GM12891 (cell line): ENCODE data around the gene ST14. TPM values are rescaled to one million over a fixed set of nuclear protein-coding genes. Genes with fewer than 3 reads are reported as not detected.

Experiments
- DNase-seq: peaks from one replicate; pipeline ENCODE4 v3.0.0; 2011; ENCODE audit warnings: low spot score; ENCODE audit not compliant: insufficient read length
- FAIRE-seq: peaks from 2 replicates; lab custom pipeline; 2011; peaks lifted over from hg19 to GRCh38; lab: Jason Lieb, UNC
- PAX5 ChIP-seq: IDR thresholded peaks from 2 replicates; pipeline ENCODE4 v1.6.1; 2011; ENCODE audit warnings: low read length, moderate library complexity, mild to moderate bottlenecking; ENCODE audit not compliant: insufficient read depth, severe bottlenecking
- POLR2A ChIP-seq: IDR thresholded peaks from 2 replicates; pipeline ENCODE4 v1.6.1; 2011; ENCODE audit warnings: low read depth, low read length, control low read depth
- POLR2AphosphoS5 ChIP-seq: IDR thresholded peaks from 2 replicates; pipeline ENCODE4 v1.6.1; 2011; ENCODE audit warnings: low read depth, low read length, control low read depth
- POU2F2 ChIP-seq: IDR thresholded peaks from 2 replicates; pipeline ENCODE4 v1.6.1; 2011; ENCODE audit warnings: low read depth, mild to moderate bottlenecking, control low read depth, low read length, moderate library complexity
- SPI1 ChIP-seq: IDR thresholded peaks from 2 replicates; pipeline ENCODE4 v1.6.1; 2011; ENCODE audit warnings: low read depth, low read length, control low read depth
- TAF1 ChIP-seq: IDR thresholded peaks from 2 replicates; pipeline ENCODE4 v1.6.1; 2011; ENCODE audit warnings: low read depth, low read length, control low read depth
- polyA plus RNA-seq: library from polyadenylated mRNA; unstranded; fragments of >200 nt; gene quantifications from one replicate; pipeline ENCODE4 v1.2.1, GENCODE V29; 2012; ENCODE audit warnings: low read depth, missing spikeins, inconsistent platforms; ENCODE audit not compliant: missing spikeins

ST14 gene
- 0.08 TPM for polyA plus RNA-seq

GRCh38 chr11:130159657-130160497 is at the start of gene ST14:
ST14 (plus strand) TSS chr11:130159782; CDS start chr11:130159980, 198 bp downstream.
- FAIRE-seq: no peak
- TF ChIP-seq SPI1 (peak; percentile 61), POU2F2 (no peak)
- DNase-seq: no peak

GRCh38 chr11:130110339-130111108 is 49.1 kb upstream of the ST14 start:
- FAIRE-seq (no peak), DNase-seq (no peak)
- TF ChIP-seq POLR2AphosphoS5: no peak
- no peak for TF ChIP-seq TAF1
- TF ChIP-seq POU2F2: no peak
- TF ChIP-seq SPI1: no peak
- no peak for TF ChIP-seq POLR2A
- TF ChIP-seq PAX5: no peak

DNA sequence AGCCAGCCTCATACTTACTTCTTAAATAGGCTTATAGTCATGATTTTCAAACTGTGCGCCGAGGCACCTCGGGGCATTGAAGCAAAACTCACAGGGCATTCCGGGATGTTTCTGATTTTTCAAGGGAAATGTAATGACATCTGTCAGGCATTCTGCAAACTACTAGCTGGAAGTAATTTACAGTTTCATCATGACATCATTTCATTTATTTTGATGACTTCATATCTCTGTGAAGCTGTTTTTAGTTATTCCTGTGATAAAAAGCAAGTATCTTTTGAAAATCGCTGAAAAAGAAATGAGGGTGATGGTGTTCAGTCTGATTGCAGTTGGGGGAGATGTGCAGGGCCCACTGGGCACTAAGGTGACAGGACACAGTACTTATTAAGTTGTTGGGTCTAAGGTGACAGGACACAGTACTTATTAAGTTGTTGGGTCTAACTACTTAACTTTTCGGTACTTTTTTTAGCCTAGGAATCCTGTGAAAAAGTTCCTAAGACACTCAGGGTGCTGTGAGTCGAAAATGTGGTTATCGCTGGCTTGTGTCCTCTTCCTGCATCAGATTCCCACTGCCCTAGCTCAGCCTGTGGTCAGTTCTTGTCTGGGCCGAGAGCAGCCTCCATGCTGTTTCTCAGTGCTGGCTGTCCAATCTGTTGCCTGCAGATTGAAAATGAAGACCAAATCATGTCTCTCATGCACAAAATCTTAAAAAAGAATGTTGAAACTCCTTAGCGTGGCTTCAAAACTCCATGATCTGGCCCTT is 47.3 kb upstream of the ST14 start:
- no peak for FAIRE-seq
- no peak for DNase-seq
- TF ChIP-seq POU2F2: no peak
- TF ChIP-seq SPI1: no peak
- TF ChIP-seq TAF1: no peak
- TF ChIP-seq POLR2AphosphoS5: no peak
- TF ChIP-seq POLR2A: no peak
- TF ChIP-seq PAX5: no peak

GRCh38 chr11:130114281-130114680 is 45.3 kb upstream of the ST14 start:
- DNase-seq (no peak), FAIRE-seq (peak; percentile 9)
- no peak for TF ChIP-seq POU2F2
- no peak for TF ChIP-seq SPI1
- TF ChIP-seq PAX5: no peak
- TF ChIP-seq TAF1: no peak
- TF ChIP-seq POLR2A: no peak
- no peak for TF ChIP-seq POLR2AphosphoS5

- FAIRE-seq (no peak), DNase-seq (no peak)
- no peak for TF ChIP-seq POU2F2
- TF ChIP-seq POLR2A: no peak
- no peak for TF ChIP-seq POLR2AphosphoS5
These were observed 44.9 kb upstream of the ST14 start for GRCh38 chr11:130114726-130115125.

- no peak for DNase-seq
- no peak for TF ChIP-seq PAX5
- no peak for TF ChIP-seq POLR2AphosphoS5
- no peak for TF ChIP-seq POU2F2
- TF ChIP-seq TAF1: no peak
- no peak for TF ChIP-seq POLR2A
- no peak for TF ChIP-seq SPI1
- FAIRE-seq: no peak
These were observed 44.4 kb upstream of the ST14 start for GRCh38 chr11:130115218-130115617.

- TF ChIP-seq POU2F2: no peak
- no peak for TF ChIP-seq TAF1
- no peak for TF ChIP-seq SPI1
- no peak for TF ChIP-seq POLR2A
- TF ChIP-seq POLR2AphosphoS5: no peak
- no peak for FAIRE-seq
- DNase-seq: no peak
These were observed 41.4 kb upstream of the ST14 start for GRCh38 chr11:130118165-130118564.

DNA sequence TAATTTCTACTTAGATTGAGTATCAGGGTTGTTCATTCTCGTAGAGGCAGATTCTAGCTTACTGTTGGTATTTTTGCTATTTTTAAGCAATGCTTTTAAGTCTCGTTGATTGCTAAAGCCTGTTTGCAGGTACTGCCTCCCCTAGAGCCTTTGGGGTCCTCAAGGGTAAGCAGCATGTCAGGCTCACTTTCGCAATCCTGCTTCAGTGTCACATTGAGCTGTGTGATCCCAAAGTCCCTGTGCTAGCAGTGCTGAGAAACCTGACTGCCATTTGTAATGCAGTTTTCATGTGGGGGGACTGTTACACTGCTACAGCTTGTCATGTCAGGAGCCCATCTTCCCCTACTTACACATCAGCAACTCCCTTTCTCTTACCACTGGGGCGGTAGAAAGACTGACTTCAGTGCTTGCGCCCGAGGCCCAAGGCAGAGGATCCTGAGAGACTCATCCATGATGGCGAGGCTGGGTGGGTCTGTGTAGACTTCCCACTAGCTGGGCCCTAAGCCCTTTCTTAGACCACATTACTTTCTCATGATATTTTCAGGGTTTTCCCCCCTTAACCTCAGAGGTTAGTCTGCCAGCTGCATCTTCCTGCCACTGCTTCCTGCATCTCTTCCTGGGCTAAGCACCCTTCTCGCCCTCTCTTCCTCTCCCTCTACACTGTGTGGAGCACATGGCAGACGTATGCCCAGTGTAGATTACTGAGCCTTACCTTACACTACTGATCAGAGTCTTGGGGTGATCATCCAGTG is 40.8 kb upstream of the ST14 start:
- DNase-seq (no peak), FAIRE-seq (peak; percentile 78)
- TF ChIP-seq SPI1: no peak
- TF ChIP-seq POU2F2: no peak
- TF ChIP-seq POLR2A: no peak
- no peak for TF ChIP-seq POLR2AphosphoS5
- no peak for TF ChIP-seq TAF1
- TF ChIP-seq PAX5: no peak

DNA sequence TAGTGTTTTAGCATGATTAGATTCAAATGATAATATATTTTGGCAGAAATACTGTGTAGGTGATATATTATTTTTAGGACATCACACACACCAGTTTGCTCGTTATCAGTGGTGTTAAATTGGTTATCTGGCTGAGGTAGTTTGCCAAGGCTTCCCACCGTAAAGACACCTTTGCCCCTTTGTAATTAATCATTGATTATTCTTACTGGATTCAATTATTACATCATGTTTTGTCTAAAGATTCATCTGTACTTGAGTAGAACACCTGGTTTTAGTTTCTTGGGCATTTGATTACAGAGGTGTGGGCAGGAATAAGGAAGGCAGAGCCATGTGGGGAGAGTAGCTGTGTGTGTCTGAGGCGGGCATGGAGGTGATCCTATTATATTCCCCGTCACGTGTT is 39.5 kb upstream of the ST14 start:
- FAIRE-seq (no peak), DNase-seq (no peak)
- TF ChIP-seq SPI1 (no peak), POU2F2 (no peak), POLR2A (no peak), PAX5 (no peak), TAF1 (no peak), POLR2AphosphoS5 (no peak)

DNA sequence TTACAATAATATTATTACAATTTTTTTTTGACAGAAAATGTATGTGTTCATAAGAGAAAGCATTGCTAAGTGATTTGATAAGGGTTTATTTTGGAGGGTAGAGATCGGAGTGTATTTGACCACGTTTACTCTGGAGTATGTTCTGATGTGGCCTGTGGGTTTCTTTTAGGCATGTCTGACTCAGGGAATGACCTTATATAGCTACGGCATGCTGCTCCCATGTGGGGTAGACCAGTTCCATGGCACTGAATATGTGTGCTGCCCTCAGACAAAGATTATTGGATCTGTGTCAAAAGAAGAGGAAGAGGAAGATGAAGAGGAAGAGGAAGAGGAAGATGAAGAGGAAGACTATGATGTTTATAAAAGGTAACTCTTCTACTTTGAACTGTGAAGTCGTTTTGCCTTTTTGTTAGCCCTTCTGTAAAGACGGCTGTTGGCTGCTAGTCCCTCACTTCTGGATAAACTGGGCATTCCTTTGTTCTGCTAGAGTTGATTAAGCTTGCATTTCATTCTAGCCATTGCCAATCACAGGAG is 38.1 kb upstream of the ST14 start:
- no peak for TF ChIP-seq PAX5
- TF ChIP-seq TAF1: no peak
- TF ChIP-seq POU2F2: no peak
- TF ChIP-seq POLR2A: no peak
- no peak for TF ChIP-seq SPI1
- no peak for TF ChIP-seq POLR2AphosphoS5
- no peak for FAIRE-seq
- no peak for DNase-seq
